ENCODE results near the gene JMJD8.
A peak's percentile ranks its signal among the peaks of the same experiment; 100 is the strongest.
"Not testable (repeated sequence)": the region's sequence is repeated elsewhere in the genome, so short reads cannot be mapped to it uniquely, and the experiment has no call there.

JMJD8 gene

GRCh38 chr16:714558-715476 lies 30.7 kb upstream of the JMJD8 start, which contains the start of gene METRN (continued):
- no peak; the same call in 1 of the 2 replicates for TF ChIP-seq KLF8 (tag by site-specific recombination; IDR thresholded peaks at IDR 0.05)

GRCh38 chr16:714079-714478 lies 29.9 kb upstream of the JMJD8 start:
- no peaks in the 10 kb centered on the region for H3K9me3 ChIP-seq (ENCODE audit: control insufficient read depth, insufficient read depth, low read depth, low read length)
- ChIA-PET CTCF (interaction anchor here (0.6 to 5.7 kb wide), 5 partner anchors 10 to 114 kb away, joined by 3 to 119 read pairs (median 6); partner anchors contain the start of genes CCDC78, CHTF18 and RPUSD1), POLR2A (no interaction called here)
- TF ChIP-seq ZNF473 (tag by site-specific recombination; IDR thresholded peaks at IDR 0.05), result no peak
- TF ChIP-seq HOXD13 (CRISPR knock-in tag; IDR thresholded peaks at IDR 0.05; ENCODE audit: borderline replicate concordance), result no peak
- TF ChIP-seq ZNF335 (tag by site-specific recombination; conservative IDR thresholded peaks at IDR 0.05), result 0 out of 2 replicates have a peak, but pooled peaks have one; percentile 13
- no peak for TF ChIP-seq ZNF558 (tag by site-specific recombination; IDR thresholded peaks at IDR 0.05)
- TF ChIP-seq GFI1B (tag by site-specific recombination; IDR thresholded peaks at IDR 0.05), result no peak
- no peak for TF ChIP-seq ZNF132 (tag by site-specific recombination; IDR thresholded peaks at IDR 0.05; ENCODE audit: borderline replicate concordance)
- TF ChIP-seq KLF10 (tag by site-specific recombination; IDR thresholded peaks at IDR 0.05), result no peak
- H3K4me3 ChIP-seq (ENCODE audit: low read depth, low read length), result no peak overlapping the region
- H3K36me3 ChIP-seq (ENCODE audit: control insufficient read depth in 2 of 2, insufficient read depth in 1 of 2, low read length in 2 of 2), result peaks cover 0 to 7% of the 10 kb centered on the region in 2 experiments; a peak in 1 of 3 replicates
- no peak overlapping the region for H3K27ac ChIP-seq (ENCODE audit: extremely low read depth, low read depth, low read length)
- peaks cover 11% of the 10 kb centered on the region for H3K4me1 ChIP-seq (ENCODE audit: control insufficient read depth, insufficient read depth, low read length)

- not testable (repeated sequence) for H3K4me3 ChIP-seq (ENCODE audit: low read depth, low read length); H3K27ac ChIP-seq (ENCODE audit: extremely low read depth, low read depth, low read length); H3K9me3 ChIP-seq (ENCODE audit: control insufficient read depth, insufficient read depth, low read depth, low read length); H3K36me3 ChIP-seq (ENCODE audit: control insufficient read depth in 2 of 2, insufficient read depth in 1 of 2, low read length in 2 of 2)
- CTCF ChIA-PET, result interaction anchor here (0.6 to 5.7 kb wide), 27 partner anchors 7 to 646 kb away, joined by 3 to 119 read pairs (median 5); partner anchors contain the start of genes ANTKMT, CCDC78, CHTF18 and CIAO3
- peaks cover 11% of the 10 kb centered on the region for H3K4me1 ChIP-seq (ENCODE audit: control insufficient read depth, insufficient read depth, low read length)
- POLR2A ChIA-PET, result interaction anchor here (0.6 to 2.5 kb wide), 7 partner anchors 8 to 92 kb away, joined by 3 to 12 read pairs (median 3); partner anchors contain the start of genes ANTKMT, CHTF18, CIAO3 and RPUSD1
- TF ChIP-seq ZNF24 (tag by site-specific recombination; IDR thresholded peaks at IDR 0.05), result peak; percentile 80; the same call in 1 of the 2 replicates
- peak; percentile 64; the same call in 1 of the 2 replicates for TF ChIP-seq ZXDB (tag by site-specific recombination; IDR thresholded peaks at IDR 0.05)
- peak; percentile 78; the same call in 1 of the 2 replicates for TF ChIP-seq KLF7 (tag by site-specific recombination; IDR thresholded peaks at IDR 0.05; ENCODE audit: borderline replicate concordance)
- peak; percentile 67; the same call in 1 of the 2 replicates for TF ChIP-seq KLF1 (tag by site-specific recombination; IDR thresholded peaks at IDR 0.05)
- TF ChIP-seq BCL11A (tag by site-specific recombination; IDR thresholded peaks at IDR 0.05; ENCODE audit: low read depth), result peak; percentile 78; the same call in 1 of the 2 replicates
- TF ChIP-seq ZNF335 (tag by site-specific recombination; conservative IDR thresholded peaks at IDR 0.05), result peak; percentile 46
- peak; percentile 56 for TF ChIP-seq SP3 (tag by site-specific recombination; IDR thresholded peaks at IDR 0.05)
- TF ChIP-seq ZBTB1 (tag by site-specific recombination; IDR thresholded peaks at IDR 0.05), result 0 out of 2 replicates have a peak, but pooled peaks have one; percentile 10
- peak; percentile 73 for TF ChIP-seq CTCF (tag by site-specific recombination; IDR thresholded peaks at IDR 0.05)
- TF ChIP-seq PATZ1 (tag by site-specific recombination; IDR thresholded peaks at IDR 0.05), result peak; percentile 83
- peak; percentile 84 for TF ChIP-seq ZBTB17 (tag by site-specific recombination; IDR thresholded peaks at IDR 0.05)
- TF ChIP-seq ZFHX2 (tag by site-specific recombination; conservative IDR thresholded peaks at IDR 0.05), result peak; percentile 92
- peak; percentile 89 for TF ChIP-seq ZNF660 (tag by site-specific recombination; IDR thresholded peaks at IDR 0.05)
- peak; percentile 55 for TF ChIP-seq ZNF654 (tag by site-specific recombination; IDR thresholded peaks at IDR 0.05; ENCODE audit: low read depth)
- TF ChIP-seq ZNF398 (tag by site-specific recombination; IDR thresholded peaks at IDR 0.05), result peak; percentile 50
- peak; percentile 48; the same call in 1 of the 2 replicates for TF ChIP-seq GLIS1 (tag by site-specific recombination; IDR thresholded peaks at IDR 0.05)
- peak; percentile 58 for TF ChIP-seq SCRT2 (tag by site-specific recombination; IDR thresholded peaks at IDR 0.05)
- peak; percentile 79; the same call in 1 of the 2 replicates for TF ChIP-seq ZBTB48 (tag by site-specific recombination; IDR thresholded peaks at IDR 0.05)
- TF ChIP-seq ZNF366 (tag by site-specific recombination; conservative IDR thresholded peaks at IDR 0.05), result peak; percentile 91
- TF ChIP-seq SP7 (tag by site-specific recombination; IDR thresholded peaks at IDR 0.05), result peak; percentile 84
These were observed 28.7 kb upstream of the JMJD8 start for GRCh38 chr16:712740-713250.

All from HEK293 (cell line).